HG02571 (cell line): ENCODE results near the gene DROSHA.
"Not testable (repeated sequence)": the region's sequence is repeated elsewhere in the genome, so short reads cannot be mapped to it uniquely, and the experiment has no call there.

Experiments
- ATAC-seq: cut with Tn5 transposase; IDR thresholded peaks from one replicate; pipeline ENCODE4 v1.9.1; 2021; ENCODE audit warnings: mild to moderate bottlenecking, moderate library complexity; ENCODE audit not compliant: unreplicated experiment

Gene DROSHA

GRCh38 chr5:31385774-31386537, 145.9 kb downstream of the DROSHA start:
- ATAC-seq, result no peak

DNA sequence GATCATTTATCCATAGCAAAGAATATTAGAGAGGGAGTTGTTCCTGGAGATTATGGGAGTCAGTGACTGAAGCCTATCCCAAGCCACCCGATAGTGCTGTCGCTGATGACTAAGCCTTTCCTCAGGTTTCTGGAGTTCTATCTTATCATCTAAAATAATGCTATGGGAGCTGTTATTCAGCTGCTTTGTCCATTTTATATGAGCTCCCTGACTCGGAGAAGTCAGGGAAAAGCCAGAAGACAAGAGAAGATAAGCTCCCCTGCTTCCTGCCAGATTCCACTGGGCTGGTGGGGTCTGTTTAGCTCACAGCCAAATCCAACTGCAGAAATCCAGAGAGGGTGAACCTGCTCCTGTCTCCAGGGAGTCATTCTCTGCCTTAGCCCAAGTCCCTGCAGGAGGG, 148.2 kb downstream of the DROSHA start:
- ATAC-seq, result no peak

- no peak for ATAC-seq
These were observed 149.6 kb downstream of the DROSHA start for GRCh38 chr5:31382051-31382878.

DNA sequence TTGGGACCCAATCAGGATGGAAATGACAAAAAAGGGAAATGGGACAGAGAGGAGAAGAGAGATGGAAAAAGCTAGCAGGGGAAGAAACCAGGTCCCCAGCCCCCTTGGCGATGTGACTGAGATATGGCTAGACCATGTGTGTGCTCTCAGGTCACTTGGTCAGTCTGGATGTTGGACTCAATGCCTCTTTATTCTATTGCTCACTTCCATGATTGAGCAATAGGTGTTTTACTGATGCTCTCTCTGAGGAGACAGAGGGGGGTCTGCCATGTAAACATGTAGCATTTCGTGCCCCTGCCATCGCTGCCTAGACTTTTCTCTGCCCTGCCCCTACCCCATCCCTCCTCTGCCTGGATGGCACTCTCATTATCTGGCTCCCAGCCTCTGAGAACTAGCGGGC, 150.6 kb downstream of the DROSHA start:
- ATAC-seq, result no peak

GRCh38 chr5:31380049-31380448, 151.8 kb downstream of the DROSHA start:
- ATAC-seq, result no peak

DNA sequence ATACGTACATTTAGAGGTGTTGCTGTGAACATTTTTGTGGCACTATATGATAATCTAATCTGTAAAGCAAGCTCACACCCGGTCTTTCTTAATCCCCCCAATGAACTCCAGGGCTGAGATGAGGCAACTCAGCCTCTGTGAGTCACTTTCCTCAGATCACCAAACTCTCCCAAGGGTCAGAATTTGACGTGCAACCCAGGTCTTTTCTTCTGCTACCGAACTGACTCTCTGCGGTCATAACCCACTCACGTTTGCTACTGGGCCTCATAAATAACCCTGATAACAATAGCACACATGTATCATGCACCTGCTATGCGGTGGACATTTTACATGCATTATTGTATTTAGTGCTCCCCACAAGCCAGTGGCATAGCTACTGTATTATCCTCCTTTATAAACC, 153.1 kb downstream of the DROSHA start:
- ATAC-seq, result no peak

GRCh38 chr5:31378136-31378535, 153.8 kb downstream of the DROSHA start:
- ATAC-seq, result no peak

DNA sequence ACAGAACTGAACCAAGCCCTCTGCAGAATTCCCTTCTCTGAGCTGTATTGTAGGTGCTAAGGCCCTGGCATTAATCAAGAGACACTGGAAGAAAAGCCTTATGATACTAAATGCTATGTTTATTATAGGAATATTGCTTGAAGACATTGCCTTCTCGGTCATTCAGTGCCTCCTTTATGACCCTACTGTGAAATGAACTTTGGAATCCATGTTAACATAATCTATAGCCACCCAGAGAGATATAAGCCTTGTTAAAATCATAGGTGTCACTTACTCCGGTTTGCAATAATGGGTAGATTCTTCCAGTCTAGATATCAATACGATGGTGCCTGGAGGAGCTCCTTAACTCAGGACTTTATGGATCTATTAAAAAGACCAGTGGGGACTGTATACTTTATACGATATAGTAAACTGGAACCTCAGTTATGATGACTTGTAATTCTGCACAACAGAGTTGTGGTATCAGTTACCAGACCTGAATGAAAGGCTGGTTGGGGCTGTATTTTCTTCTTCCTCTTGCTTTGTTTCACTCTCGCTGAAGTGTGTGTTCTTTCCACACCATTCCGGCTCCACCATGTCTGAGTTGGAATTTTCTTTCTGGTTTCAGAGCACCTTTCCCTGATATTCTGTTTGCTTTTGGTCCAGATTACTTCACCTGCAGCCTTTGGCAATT, 154.5 kb downstream of the DROSHA start:
- no peak for ATAC-seq

DNA sequence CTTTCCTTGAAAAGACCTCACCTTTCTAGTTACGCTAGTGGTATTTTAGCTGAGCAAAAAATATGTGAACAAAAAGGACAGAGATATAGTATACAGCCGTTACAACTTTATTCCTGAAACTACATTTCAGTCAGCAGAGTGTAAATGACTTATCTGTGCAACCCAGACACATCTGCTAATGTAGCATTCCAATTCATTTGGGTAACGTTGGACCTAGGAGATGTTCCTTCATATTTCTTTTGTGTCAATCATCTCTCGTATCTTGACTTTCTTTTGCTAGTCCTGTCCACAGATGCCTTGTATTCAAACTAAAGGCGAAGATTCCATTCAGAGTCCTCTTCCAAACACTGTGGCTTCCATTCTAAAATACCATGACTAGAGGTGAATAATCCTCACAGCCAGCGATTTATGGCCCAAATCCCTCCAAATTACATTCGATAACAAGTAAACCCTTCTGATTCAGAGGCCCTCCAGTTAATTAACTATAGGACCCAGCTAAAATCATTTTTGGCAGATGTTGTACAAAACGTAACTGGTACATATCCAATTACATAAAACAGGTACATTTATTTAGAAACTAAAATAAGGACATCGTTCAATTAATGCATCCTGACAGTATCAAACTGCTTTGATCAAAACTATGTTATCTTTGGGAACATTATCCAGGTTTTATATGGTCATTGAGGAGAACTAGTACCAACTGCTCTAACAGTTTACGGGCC, 155.7 kb downstream of the DROSHA start:
- ATAC-seq, result no peak

DNA sequence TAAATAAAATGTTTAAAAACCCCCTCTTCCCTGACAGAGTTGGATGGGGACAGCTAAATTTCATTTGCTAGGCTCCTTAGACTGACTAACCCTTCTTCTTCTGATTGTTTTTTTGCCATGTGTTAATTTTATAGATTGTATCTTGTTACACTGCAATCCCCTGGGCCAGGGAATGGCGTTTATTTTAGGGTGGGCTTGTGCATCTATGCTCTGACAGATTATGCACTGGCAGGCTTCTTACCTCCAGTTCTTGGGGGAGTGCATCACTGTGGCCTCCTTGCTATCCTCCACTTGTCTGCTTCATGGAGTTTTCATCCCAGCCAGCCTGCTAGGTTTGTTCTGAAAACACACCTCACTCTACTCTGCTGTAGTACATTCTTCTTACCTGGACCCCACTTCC, 159.8 kb downstream of the DROSHA start:
- ATAC-seq, result no peak

DNA sequence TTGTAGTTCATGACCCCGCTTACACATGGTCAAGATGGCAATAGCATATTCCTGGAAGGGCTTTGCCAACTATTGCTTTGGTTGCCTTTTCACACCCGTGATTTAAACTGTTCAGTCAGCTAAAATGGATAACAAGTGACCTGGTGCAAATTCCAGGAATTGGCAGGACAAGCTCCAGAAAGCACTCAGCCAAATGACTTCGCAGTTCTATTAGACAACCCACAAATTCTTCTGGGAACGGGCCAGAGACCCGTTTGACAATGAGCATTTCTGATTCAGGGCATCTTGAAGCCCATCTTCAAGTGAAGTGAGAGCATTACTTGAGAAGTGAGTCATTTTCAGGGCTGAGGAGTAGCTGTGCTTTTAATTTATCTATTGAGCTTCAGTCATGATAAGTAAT, 165.0 kb downstream of the DROSHA start:
- ATAC-seq, result no peak

- ATAC-seq, result no peak
These were observed 166.1 kb downstream of the DROSHA start for GRCh38 chr5:31365776-31366175.

DNA sequence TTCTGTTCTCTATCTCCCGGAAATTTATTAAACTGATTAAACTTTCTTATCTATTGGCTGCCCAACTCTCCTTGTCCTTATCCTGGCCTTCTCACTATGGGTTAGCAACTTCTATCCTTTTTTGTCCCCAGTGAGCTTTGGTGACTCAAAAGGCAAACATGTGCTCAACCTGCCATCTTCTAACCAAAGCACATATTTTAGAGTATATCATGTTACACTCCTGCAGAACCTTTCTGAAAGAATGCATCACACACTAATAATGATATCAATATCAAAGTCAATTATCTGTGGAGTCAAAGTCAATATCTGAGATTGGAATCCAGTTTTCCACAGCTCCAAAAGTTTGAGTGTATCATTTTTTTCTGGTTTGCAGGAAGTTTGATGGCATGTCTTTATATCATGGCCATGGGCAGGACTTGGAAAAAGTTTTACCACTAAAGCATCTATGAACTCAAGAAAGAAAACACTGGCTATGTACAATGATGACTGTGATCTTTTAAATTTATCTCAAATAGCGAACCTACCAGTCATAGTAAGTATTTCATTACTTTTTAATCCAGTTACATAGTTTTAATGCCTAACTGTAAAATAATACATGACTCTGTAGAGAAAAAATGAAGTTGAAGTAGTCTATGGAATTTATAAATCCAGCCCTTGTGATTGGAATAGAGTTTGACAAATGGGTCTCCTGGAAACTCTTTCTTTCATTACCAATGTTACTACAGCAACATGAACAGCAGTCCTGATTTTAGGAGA, 166.8 kb downstream of the DROSHA start:
- no peak for ATAC-seq

DNA sequence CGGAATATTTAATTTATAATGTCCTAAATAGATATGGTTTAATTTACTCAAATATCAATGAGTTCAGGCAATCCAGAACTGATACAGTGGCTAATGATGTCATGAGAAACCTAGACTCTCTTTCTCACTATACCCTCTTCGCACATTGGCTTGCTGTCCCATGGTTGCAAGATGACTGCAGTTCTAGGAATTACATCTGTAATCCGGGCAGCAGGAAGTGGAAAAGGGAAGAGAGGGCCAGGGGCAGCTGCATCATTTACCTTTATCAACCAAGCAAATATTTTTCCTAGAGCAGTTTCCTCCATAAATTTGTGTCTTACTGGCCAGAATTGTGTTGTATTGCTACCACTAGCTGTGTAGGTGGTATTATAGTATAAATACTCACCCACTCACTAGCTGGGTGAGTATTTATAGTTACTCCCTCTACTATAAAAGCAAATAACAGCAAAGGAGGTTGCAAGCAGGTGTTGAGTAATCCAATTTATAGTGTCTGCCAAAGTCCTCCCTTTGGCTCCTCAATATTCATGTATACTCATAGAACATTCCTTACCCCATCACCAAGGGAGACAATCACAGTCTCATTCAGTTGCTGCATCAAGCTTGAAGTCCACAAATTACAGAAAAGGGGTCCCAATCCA, 168.8 kb downstream of the DROSHA start:
- no peak for ATAC-seq

DNA sequence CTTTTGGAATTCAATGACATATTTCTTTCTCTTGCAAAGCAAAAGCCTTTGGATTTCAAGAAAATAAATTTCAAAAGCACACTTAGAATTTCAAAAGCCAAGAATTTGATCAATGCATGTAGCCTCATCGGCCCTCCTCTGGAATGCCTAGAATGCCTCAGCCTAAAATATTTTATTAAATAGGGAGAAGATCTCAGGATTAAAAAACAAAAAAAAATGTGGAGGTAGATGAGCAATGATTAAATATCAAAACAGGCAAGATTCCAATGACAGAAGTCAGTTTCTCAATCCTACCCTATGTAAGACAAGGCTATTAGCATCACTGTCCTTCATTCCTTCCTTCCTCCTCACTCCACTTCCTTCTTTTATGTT, 169.4 kb downstream of the DROSHA start:
- ATAC-seq, result no peak

GRCh38 chr5:31361704-31362528, 170.0 kb downstream of the DROSHA start:
- not testable (repeated sequence) for ATAC-seq

- ATAC-seq, result no peak
These were observed 170.7 kb downstream of the DROSHA start for GRCh38 chr5:31361234-31361633.

DNA sequence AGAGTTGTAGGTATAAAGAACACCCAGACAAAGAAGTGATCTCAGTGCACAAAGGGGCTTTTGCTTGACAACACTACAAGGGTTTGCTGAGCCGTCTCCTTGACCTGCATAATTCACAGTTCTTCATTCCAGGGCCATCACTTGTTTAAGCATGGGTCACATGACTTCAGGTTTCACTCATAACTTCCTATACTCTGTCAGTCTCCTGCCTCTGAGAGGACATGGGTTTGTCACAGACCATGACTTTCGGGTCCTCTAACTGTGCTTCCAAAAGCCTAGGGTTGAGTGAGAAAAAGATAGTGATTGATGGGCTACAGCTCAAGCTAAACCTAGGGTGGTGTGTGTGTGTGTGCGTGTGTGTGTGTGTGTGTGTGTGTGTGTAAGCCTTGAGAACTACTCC, 172.1 kb downstream of the DROSHA start:
- no peak for ATAC-seq

- ATAC-seq, result no peak
These were observed 174.9 kb downstream of the DROSHA start for GRCh38 chr5:31357038-31357437.
